ENCODE data around the gene GSX2.
A peak's percentile ranks its signal among the peaks of the same experiment; 100 is the strongest.
"Not testable (repeated sequence)": the region's sequence is repeated elsewhere in the genome, so short reads cannot be mapped to it uniquely, and the experiment has no call there.

The GSX2 gene

DNA sequence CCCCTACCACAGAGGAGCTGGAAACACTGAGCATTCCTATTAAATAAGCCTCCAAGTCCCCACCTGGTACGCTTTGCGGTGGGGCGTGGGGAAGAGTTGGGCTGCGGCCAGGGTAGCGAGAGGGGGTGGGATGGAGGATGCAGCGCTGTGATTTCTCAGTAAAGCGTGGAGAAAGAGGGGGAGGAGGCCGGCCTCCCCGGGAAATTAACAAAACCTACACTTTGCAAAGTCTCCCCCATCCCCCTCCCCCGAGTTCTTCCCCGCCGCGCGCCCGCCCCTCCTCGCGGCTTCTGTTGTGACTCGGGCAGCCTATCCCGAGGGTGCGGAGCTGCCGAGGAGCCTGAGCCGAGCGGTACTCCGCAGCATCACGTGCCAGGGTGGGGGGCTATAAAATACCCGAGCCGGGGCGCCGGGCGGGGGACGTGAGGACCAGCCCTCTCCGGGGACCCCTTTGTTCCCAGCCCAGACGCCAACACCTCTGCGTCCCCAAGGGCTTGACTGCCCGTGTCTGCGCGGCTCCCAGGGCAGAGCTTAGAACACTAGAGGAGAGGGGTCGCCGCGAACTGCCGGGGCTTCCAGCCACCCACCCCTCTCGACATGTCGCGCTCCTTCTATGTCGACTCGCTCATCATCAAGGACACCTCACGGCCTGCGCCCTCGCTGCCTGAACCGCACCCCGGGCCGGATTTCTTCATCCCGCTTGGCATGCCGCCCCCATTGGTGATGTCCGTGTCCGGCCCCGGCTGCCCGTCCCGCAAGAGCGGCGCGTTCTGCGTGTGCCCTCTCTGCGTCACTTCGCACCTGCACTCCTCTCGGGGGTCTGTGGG is at the start of gene GSX2:
Gene GSX2, plus strand, starts transcription at position 416 of the 827 bp plus-strand sequence. Its CDS starts 182 bp downstream, at position 598.
- Histone ChIP-seq H3K4me3 (ENCODE audit: low read depth in 1 of 2, low read length in 2 of 2) (peak within 1 kb of the TSS; percentile 32 to 46), H3K4me1 (ENCODE audit: insufficient read depth, low read length) (peaks cover 20% of the 10 kb centered on the region), H3K9ac (ENCODE audit: low read length) (no peak within 1 kb of the TSS), H3K9me3 (ENCODE audit: low read length) (no peaks in the 10 kb centered on the region), H3K27me3 (ENCODE audit: control insufficient read depth in 1 of 2, insufficient read depth in 2 of 2, low read length in 2 of 2) (peaks cover 55 to 89% of the 10 kb centered on the region in 2 donors), H3K36me3 (ENCODE audit: insufficient read depth, low read length) (no peaks in the 10 kb centered on the region), H3K27ac (ENCODE audit: low read depth, low read length) (no peak within 1 kb of the TSS)

DNA sequence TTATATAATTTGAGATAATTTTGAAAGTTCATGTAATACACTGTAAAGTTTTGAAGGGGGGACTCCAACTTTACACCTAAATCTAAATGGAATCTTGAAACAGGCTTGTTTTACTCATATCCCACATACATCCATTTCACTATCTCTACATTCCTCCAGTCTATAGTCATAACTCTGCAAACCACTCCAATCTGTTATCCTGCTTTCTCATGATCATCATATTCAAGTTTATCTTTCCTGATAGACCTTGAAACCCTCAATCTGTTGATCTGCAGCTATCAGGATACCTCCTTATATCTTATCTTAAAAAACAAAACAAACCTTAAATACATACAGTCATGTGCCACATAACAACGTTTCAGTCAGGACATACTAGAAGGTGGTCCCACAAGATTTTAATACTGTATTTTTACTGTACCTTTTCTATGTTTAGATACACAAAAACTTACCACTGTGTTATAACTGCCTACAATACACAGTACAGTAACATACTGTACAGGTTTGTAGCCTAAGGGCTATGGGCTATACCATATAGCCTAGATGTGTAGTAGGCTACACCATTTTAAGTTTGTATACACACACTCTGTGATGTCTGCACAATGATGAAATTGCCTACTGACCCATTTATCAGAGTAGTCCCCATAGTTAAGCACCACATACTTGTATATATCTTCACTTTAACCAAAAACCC is 49.6 kb upstream of the GSX2 start:
- H3K27me3 ChIP-seq (ENCODE audit: control insufficient read depth in 1 of 2, insufficient read depth in 2 of 2, low read length in 2 of 2): no peaks in the 10 kb centered on the region
- no peak overlapping the region for H3K4me3 ChIP-seq (ENCODE audit: low read depth in 1 of 2, low read length in 2 of 2)
- H3K9ac ChIP-seq (ENCODE audit: low read length): no peak overlapping the region
- peaks cover 15% of the 10 kb centered on the region for H3K4me1 ChIP-seq (ENCODE audit: insufficient read depth, low read length)
- H3K36me3 ChIP-seq (ENCODE audit: insufficient read depth, low read length): no peaks in the 10 kb centered on the region
- H3K9me3 ChIP-seq (ENCODE audit: low read length): no peaks in the 10 kb centered on the region
- no peak overlapping the region for H3K27ac ChIP-seq (ENCODE audit: low read depth, low read length)

DNA sequence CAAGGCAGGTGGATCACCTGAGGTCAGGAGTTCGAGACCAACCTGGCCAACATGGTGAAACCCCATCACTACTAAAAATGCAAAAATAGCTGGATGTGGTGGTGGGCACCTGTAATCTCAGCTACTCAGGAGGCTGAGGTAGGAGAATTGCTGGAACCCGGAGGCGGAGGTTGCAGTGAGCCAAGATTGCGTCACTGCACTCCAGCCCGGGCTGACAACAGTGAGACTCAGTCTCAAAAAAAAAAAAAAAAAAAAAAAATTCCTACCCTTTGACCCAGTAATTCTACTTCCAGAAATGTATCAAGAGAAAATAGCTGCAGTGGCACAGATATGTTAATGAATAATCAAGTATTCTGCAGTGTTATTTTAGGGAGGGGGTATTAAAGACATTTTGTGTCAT is 46.6 kb upstream of the GSX2 start:
- not testable (repeated sequence) for H3K36me3 ChIP-seq (ENCODE audit: insufficient read depth, low read length); H3K4me3 ChIP-seq (ENCODE audit: low read depth in 1 of 2, low read length in 2 of 2); H3K9ac ChIP-seq (ENCODE audit: low read length); H3K27ac ChIP-seq (ENCODE audit: low read depth, low read length); H3K27me3 ChIP-seq (ENCODE audit: control insufficient read depth in 1 of 2, insufficient read depth in 2 of 2, low read length in 2 of 2); H3K9me3 ChIP-seq (ENCODE audit: low read length)
- peaks cover 26% of the 10 kb centered on the region for H3K4me1 ChIP-seq (ENCODE audit: insufficient read depth, low read length)

DNA sequence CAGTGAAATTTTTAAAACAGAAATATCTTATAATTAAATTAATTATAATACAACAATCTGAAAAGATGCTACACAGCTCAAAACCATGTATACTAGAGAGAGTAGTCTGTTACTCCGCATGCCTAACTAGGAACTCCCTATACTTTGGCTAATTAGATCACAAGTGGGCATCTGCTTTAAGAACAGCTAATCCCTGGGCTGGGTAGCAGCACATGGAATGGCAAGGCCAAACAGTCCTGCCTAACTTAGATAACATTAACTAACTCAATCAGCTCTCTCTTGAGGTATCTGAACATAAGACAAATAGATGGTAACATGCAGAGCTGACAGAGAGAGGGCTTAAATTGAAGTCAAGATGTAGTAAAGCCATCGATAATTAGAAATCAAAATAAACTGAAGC is 45.5 kb upstream of the GSX2 start:
- Histone ChIP-seq H3K27ac (ENCODE audit: low read depth, low read length) (no peak overlapping the region), H3K9ac (ENCODE audit: low read length) (no peak overlapping the region), H3K27me3 (ENCODE audit: control insufficient read depth in 1 of 2, insufficient read depth in 2 of 2, low read length in 2 of 2) (no peaks in the 10 kb centered on the region), H3K36me3 (ENCODE audit: insufficient read depth, low read length) (no peaks in the 10 kb centered on the region), H3K4me3 (ENCODE audit: low read depth in 1 of 2, low read length in 2 of 2) (no peak overlapping the region), H3K4me1 (ENCODE audit: insufficient read depth, low read length) (peaks cover 26% of the 10 kb centered on the region), H3K9me3 (ENCODE audit: low read length) (no peaks in the 10 kb centered on the region)

- H3K4me3 ChIP-seq (ENCODE audit: low read depth in 1 of 2, low read length in 2 of 2): no peak overlapping the region
- H3K9me3 ChIP-seq (ENCODE audit: low read length): no peaks in the 10 kb centered on the region
- no peak overlapping the region for H3K9ac ChIP-seq (ENCODE audit: low read length)
- no peaks in the 10 kb centered on the region for H3K36me3 ChIP-seq (ENCODE audit: insufficient read depth, low read length)
- no peak overlapping the region for H3K27ac ChIP-seq (ENCODE audit: low read depth, low read length)
- no peaks in the 10 kb centered on the region for H3K27me3 ChIP-seq (ENCODE audit: control insufficient read depth in 1 of 2, insufficient read depth in 2 of 2, low read length in 2 of 2)
- peaks cover 30% of the 10 kb centered on the region for H3K4me1 ChIP-seq (ENCODE audit: insufficient read depth, low read length)
These were observed 44.5 kb upstream of the GSX2 start for GRCh38 chr4:54055494-54055893.

DNA sequence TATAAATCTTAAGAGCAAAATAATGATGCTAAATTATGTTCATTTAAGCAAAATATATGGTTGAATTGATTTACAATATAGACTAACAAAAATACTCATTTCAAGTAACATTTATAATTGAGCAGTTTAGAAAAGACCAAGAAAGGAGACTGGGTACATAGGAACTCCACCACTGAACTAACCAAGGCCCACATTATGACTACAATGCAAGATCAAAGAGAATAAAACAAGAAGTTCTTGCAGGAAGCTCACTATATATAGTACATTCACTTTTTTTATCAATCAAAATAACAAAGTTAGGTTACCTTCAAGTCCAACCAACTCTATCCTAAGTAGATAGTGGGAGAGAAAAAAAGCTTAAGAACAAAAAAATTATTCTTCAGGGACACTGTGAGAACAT is 43.6 kb upstream of the GSX2 start:
- no peak overlapping the region for H3K9ac ChIP-seq (ENCODE audit: low read length)
- peaks cover 25% of the 10 kb centered on the region for H3K4me1 ChIP-seq (ENCODE audit: insufficient read depth, low read length)
- H3K36me3 ChIP-seq (ENCODE audit: insufficient read depth, low read length): no peaks in the 10 kb centered on the region
- no peaks in the 10 kb centered on the region for H3K27me3 ChIP-seq (ENCODE audit: control insufficient read depth in 1 of 2, insufficient read depth in 2 of 2, low read length in 2 of 2)
- H3K9me3 ChIP-seq (ENCODE audit: low read length): no peaks in the 10 kb centered on the region
- no peak overlapping the region for H3K4me3 ChIP-seq (ENCODE audit: low read depth in 1 of 2, low read length in 2 of 2)
- no peak overlapping the region for H3K27ac ChIP-seq (ENCODE audit: low read depth, low read length)

- Histone ChIP-seq H3K4me1 (ENCODE audit: insufficient read depth, low read length) (peaks cover 31% of the 10 kb centered on the region), H3K27ac (ENCODE audit: low read depth, low read length) (no peak overlapping the region), H3K4me3 (ENCODE audit: low read depth in 1 of 2, low read length in 2 of 2) (no peak overlapping the region), H3K9ac (ENCODE audit: low read length) (no peak overlapping the region), H3K9me3 (ENCODE audit: low read length) (no peaks in the 10 kb centered on the region), H3K36me3 (ENCODE audit: insufficient read depth, low read length) (no peaks in the 10 kb centered on the region), H3K27me3 (ENCODE audit: control insufficient read depth in 1 of 2, insufficient read depth in 2 of 2, low read length in 2 of 2) (no peaks in the 10 kb centered on the region)
These were observed 41.8 kb upstream of the GSX2 start for GRCh38 chr4:54058171-54058570.

GRCh38 chr4:54060116-54060515 is 39.8 kb upstream of the GSX2 start:
- Histone ChIP-seq H3K36me3 (ENCODE audit: insufficient read depth, low read length) (no peaks in the 10 kb centered on the region), H3K4me3 (ENCODE audit: low read depth in 1 of 2, low read length in 2 of 2) (no peak overlapping the region), H3K4me1 (ENCODE audit: insufficient read depth, low read length) (peaks cover 33% of the 10 kb centered on the region), H3K27me3 (ENCODE audit: control insufficient read depth in 1 of 2, insufficient read depth in 2 of 2, low read length in 2 of 2) (no peaks in the 10 kb centered on the region), H3K9ac (ENCODE audit: low read length) (no peak overlapping the region), H3K27ac (ENCODE audit: low read depth, low read length) (no peak overlapping the region), H3K9me3 (ENCODE audit: low read length) (no peaks in the 10 kb centered on the region)

GRCh38 chr4:54061067-54061466 is 38.9 kb upstream of the GSX2 start:
- H3K9ac ChIP-seq (ENCODE audit: low read length): no peak overlapping the region
- H3K9me3 ChIP-seq (ENCODE audit: low read length): no peaks in the 10 kb centered on the region
- no peak overlapping the region for H3K27ac ChIP-seq (ENCODE audit: low read depth, low read length)
- no peaks in the 10 kb centered on the region for H3K27me3 ChIP-seq (ENCODE audit: control insufficient read depth in 1 of 2, insufficient read depth in 2 of 2, low read length in 2 of 2)
- peaks cover 39% of the 10 kb centered on the region for H3K4me1 ChIP-seq (ENCODE audit: insufficient read depth, low read length)
- no peaks in the 10 kb centered on the region for H3K36me3 ChIP-seq (ENCODE audit: insufficient read depth, low read length)
- peak overlapping the region in 1 of 2 donors; percentile 2 for H3K4me3 ChIP-seq (ENCODE audit: low read depth in 1 of 2, low read length in 2 of 2)

DNA sequence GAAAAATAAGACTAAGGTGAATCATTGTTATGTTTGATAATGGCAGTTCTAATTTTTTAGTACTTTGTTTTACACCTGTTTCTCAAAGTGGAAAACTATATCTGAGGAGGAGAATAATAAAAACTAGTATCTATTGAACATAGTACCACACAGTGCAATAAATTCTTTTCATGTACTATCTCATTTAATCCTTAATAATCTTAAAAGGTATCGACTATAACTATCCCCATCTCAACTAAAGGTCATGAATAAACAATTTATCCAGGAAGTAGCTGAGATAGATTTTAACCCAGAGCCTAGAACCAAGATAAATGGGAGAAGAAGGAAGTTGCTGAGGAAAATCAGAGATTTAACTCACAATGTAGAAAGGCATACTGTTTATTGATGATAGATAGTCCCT is 38.1 kb upstream of the GSX2 start:
- Histone ChIP-seq H3K27me3 (ENCODE audit: control insufficient read depth in 1 of 2, insufficient read depth in 2 of 2, low read length in 2 of 2) (no peaks in the 10 kb centered on the region), H3K36me3 (ENCODE audit: insufficient read depth, low read length) (no peaks in the 10 kb centered on the region), H3K9me3 (ENCODE audit: low read length) (no peaks in the 10 kb centered on the region), H3K9ac (ENCODE audit: low read length) (no peak overlapping the region), H3K4me1 (ENCODE audit: insufficient read depth, low read length) (peaks cover 36% of the 10 kb centered on the region), H3K4me3 (ENCODE audit: low read depth in 1 of 2, low read length in 2 of 2) (peak overlapping the region in 1 of 2 donors; percentile 2), H3K27ac (ENCODE audit: low read depth, low read length) (no peak overlapping the region)

- Histone ChIP-seq H3K27me3 (ENCODE audit: control insufficient read depth in 1 of 2, insufficient read depth in 2 of 2, low read length in 2 of 2) (no peaks in the 10 kb centered on the region), H3K4me3 (ENCODE audit: low read depth in 1 of 2, low read length in 2 of 2) (peak overlapping the region in 1 of 2 donors; percentile 91), H3K27ac (ENCODE audit: low read depth, low read length) (no peak overlapping the region), H3K9me3 (ENCODE audit: low read length) (no peaks in the 10 kb centered on the region), H3K4me1 (ENCODE audit: insufficient read depth, low read length) (peaks cover 34% of the 10 kb centered on the region), H3K9ac (ENCODE audit: low read length) (no peak overlapping the region), H3K36me3 (ENCODE audit: insufficient read depth, low read length) (no peaks in the 10 kb centered on the region)
These were observed 37.6 kb upstream of the GSX2 start for GRCh38 chr4:54062392-54062791.
